ENCODE measurements around the gene BEAN1.
"Not testable (repeated sequence)": the region's sequence is repeated elsewhere in the genome, so short reads cannot be mapped to it uniquely, and the experiment has no call there.

The BEAN1 gene

DNA sequence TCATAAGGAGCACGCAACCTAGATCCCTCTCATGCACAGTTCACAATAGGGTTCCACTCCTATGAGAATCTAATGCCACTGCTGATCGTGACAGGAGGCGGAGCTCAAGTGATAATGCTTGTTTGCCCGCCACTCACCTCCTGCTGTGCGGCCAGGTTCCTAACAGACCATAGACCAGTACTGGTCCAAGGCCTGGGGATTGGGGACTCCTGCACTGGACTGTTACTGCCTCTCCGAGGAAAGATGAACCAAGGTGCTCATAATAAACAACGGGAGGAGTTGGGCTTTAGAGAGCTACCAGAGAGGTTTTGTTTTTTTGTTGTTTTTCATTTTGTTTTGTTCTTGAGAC, 64.6 kb downstream of the BEAN1 start:
- Histone ChIP-seq H3K4me1 (ENCODE audit: control insufficient read depth, insufficient read depth, low read length) (peaks cover 5% of the 10 kb centered on the region), H3K36me3 (ENCODE audit: control insufficient read depth, insufficient read depth, low read length) (no peaks in the 10 kb centered on the region), H3K4me3 (ENCODE audit: low read length) (no peak overlapping the region), H3K9ac (ENCODE audit: low read length) (no peak overlapping the region), H3K27me3 (ENCODE audit: control insufficient read depth, insufficient read depth, low read length) (no peaks in the 10 kb centered on the region), H3K27ac (ENCODE audit: low read depth, low read length) (no peak overlapping the region)

DNA sequence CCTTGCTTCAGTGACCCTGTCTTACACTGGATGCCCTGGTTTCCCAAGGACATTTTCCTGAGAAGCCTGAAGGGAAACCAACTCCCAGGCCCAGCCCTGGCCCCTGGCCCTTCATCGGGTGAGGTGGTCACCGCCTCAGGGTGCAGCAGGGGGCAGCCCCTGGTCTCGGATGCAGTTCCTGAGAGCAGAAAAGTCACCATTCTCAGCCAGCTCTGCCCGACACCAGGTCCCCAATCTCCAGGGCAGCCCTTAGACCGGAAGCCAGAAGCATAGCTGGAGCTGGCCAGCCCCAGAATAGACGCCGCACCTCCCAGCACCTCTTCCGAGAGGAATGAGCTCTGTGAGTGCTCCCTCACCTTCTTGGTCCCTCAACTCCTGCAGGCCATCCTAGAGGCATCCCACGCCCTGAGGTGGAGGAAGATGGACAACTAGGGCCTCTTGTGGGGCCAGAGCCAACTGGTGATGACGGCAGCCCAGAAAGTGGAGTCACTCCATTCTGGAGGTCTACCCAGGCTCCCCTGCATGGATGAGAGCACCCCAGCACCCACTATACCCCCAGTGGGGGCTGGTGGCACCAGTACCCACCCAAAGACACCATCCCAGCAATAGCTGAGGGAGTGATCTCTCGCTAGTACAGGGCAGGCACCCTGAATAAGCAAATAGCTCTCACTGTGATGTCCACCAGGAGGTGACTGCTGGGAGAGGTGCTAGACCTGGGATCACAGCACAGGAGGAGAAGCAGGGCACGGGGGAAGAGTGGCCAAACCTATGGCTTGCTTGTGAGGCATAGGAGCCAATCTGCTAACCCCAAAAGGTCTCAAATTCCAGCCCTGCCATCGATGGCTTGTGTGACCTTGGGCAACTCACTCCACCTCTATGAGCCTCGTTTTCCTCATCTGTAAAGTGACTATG, 66.7 kb downstream of the BEAN1 start:
- H3K27ac ChIP-seq (ENCODE audit: low read depth, low read length) = no peak overlapping the region
- no peaks in the 10 kb centered on the region for H3K4me1 ChIP-seq (ENCODE audit: control insufficient read depth, insufficient read depth, low read length)
- H3K9ac ChIP-seq (ENCODE audit: low read length) = no peak overlapping the region
- no peaks in the 10 kb centered on the region for H3K36me3 ChIP-seq (ENCODE audit: control insufficient read depth, insufficient read depth, low read length)
- no peak overlapping the region for H3K4me3 ChIP-seq (ENCODE audit: low read length)
- no peaks in the 10 kb centered on the region for H3K27me3 ChIP-seq (ENCODE audit: control insufficient read depth, insufficient read depth, low read length)

DNA sequence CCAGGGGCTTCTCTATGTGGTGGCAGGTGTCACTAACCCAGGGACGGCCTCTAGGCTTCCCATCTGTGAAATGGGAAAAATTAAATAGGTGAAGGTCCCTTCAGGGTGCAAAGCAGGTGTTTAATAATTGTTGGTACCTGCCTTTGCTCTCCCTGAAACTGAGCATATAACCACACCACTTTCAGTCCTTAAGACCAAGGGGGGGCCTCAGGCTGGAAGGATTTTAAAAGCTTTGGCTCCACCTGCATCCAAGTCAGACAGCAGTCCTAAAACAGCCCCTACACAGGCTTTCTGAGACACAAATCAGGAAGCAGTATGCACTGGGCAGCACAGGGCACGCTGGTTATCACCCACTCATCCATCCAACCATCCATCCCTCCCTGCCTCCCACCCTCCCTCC, 67.8 kb downstream of the BEAN1 start:
- no peak overlapping the region for H3K4me3 ChIP-seq (ENCODE audit: low read length)

DNA sequence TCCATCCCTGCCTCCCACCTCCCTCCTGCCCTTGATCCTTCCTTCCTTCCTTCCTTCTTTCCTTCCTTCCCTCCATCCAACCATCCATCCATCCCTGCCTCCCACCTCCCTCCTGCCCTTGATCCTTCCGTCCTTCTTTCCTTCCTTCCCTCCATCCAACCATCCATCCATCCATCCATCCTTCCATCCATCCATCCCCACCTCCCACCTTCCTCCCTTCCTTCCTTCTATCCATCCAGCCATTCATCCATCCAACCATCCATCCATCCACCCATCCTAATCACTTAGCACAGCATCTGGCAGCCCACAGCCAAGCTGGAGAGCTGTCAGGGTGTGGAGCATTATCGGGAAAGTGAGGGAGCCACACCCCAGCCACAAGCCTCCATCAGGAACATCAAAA, 68.3 kb downstream of the BEAN1 start:
- H3K9ac ChIP-seq (ENCODE audit: low read length) = no peak overlapping the region
- no peaks in the 10 kb centered on the region for H3K27me3 ChIP-seq (ENCODE audit: control insufficient read depth, insufficient read depth, low read length)
- H3K4me1 ChIP-seq (ENCODE audit: control insufficient read depth, insufficient read depth, low read length) = no peaks in the 10 kb centered on the region
- H3K27ac ChIP-seq (ENCODE audit: low read depth, low read length) = no peak overlapping the region
- no peaks in the 10 kb centered on the region for H3K36me3 ChIP-seq (ENCODE audit: control insufficient read depth, insufficient read depth, low read length)
- H3K4me3 ChIP-seq (ENCODE audit: low read length) = no peak overlapping the region

More for the DNA sequence above, 67.8 kb downstream of the BEAN1 start:
- no peaks in the 10 kb centered on the region for H3K36me3 ChIP-seq (ENCODE audit: control insufficient read depth, insufficient read depth, low read length)
- H3K9ac ChIP-seq (ENCODE audit: low read length) = no peak overlapping the region
- H3K27ac ChIP-seq (ENCODE audit: low read depth, low read length) = no peak overlapping the region
- no peaks in the 10 kb centered on the region for H3K4me1 ChIP-seq (ENCODE audit: control insufficient read depth, insufficient read depth, low read length)
- H3K27me3 ChIP-seq (ENCODE audit: control insufficient read depth, insufficient read depth, low read length) = no peaks in the 10 kb centered on the region

DNA sequence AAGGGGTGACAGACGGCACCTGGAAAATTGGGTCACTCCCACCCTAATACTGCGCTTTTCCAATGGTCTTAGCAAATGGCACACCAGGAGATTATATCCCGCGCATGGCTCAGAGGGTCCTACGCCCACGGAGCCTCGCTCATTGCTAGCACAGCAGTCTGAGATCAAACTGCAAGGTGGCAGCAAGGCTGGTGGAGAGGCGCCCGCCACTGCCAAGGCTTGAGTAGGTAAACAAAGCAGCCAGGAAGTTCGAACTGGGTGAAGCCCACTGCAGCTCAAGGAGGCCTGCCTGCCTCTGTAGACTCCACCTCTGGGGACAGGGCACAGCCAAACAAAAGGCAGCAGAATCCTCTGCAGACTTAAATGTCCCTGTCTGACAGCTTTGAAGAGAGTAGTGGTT, 69.1 kb downstream of the BEAN1 start:
- H3K27ac ChIP-seq (ENCODE audit: low read depth, low read length); H3K36me3 ChIP-seq (ENCODE audit: control insufficient read depth, insufficient read depth, low read length); H3K4me3 ChIP-seq (ENCODE audit: low read length): not testable (repeated sequence)

DNA sequence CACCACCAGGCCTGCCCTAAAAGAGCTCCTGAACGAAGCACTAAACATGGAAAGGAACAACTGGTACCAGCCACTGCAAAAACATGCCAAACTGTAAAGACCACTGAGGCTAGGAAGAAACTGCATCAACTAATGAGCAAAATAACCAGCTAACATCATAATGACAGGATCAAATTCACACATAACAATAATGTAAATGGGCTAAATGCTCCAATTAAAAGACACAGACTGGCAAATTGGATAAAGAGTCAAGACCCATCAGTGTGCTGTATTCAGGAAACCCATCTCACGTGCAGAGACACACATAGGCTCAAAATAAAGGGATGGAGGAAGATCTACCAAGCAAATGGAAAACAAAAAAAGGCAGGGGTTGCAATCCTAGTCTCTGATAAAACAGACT, 70.8 kb downstream of the BEAN1 start:
- H3K4me3 ChIP-seq (ENCODE audit: low read length); H3K27ac ChIP-seq (ENCODE audit: low read depth, low read length); H3K27me3 ChIP-seq (ENCODE audit: control insufficient read depth, insufficient read depth, low read length); H3K9ac ChIP-seq (ENCODE audit: low read length); H3K4me1 ChIP-seq (ENCODE audit: control insufficient read depth, insufficient read depth, low read length); H3K36me3 ChIP-seq (ENCODE audit: control insufficient read depth, insufficient read depth, low read length): not testable (repeated sequence)

More for the DNA sequence above, 69.1 kb downstream of the BEAN1 start:
- not testable (repeated sequence) for H3K27me3 ChIP-seq (ENCODE audit: control insufficient read depth, insufficient read depth, low read length); H3K4me1 ChIP-seq (ENCODE audit: control insufficient read depth, insufficient read depth, low read length); H3K9ac ChIP-seq (ENCODE audit: low read length)

DNA sequence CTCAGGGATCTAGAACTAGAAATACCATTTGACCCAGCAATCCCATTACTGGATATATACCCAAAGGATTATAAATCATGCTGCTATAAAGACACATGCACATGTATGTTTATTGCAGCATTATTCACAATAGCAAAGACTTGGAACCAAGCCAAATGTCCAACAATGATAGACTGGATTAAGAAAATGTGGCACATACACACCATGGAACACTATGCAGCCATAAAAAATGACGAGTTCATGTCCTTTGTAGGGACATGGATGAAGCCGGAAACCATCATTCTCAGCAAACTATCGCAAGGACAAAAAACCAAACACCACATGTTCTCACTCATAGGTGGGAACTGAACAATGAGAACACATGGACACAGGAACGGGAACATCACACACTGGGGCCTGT, 74.5 kb downstream of the BEAN1 start:
- not testable (repeated sequence) for H3K4me3 ChIP-seq (ENCODE audit: low read length); H3K4me1 ChIP-seq (ENCODE audit: control insufficient read depth, insufficient read depth, low read length); H3K27ac ChIP-seq (ENCODE audit: low read depth, low read length); H3K9ac ChIP-seq (ENCODE audit: low read length); H3K36me3 ChIP-seq (ENCODE audit: control insufficient read depth, insufficient read depth, low read length); H3K27me3 ChIP-seq (ENCODE audit: control insufficient read depth, insufficient read depth, low read length)

DNA sequence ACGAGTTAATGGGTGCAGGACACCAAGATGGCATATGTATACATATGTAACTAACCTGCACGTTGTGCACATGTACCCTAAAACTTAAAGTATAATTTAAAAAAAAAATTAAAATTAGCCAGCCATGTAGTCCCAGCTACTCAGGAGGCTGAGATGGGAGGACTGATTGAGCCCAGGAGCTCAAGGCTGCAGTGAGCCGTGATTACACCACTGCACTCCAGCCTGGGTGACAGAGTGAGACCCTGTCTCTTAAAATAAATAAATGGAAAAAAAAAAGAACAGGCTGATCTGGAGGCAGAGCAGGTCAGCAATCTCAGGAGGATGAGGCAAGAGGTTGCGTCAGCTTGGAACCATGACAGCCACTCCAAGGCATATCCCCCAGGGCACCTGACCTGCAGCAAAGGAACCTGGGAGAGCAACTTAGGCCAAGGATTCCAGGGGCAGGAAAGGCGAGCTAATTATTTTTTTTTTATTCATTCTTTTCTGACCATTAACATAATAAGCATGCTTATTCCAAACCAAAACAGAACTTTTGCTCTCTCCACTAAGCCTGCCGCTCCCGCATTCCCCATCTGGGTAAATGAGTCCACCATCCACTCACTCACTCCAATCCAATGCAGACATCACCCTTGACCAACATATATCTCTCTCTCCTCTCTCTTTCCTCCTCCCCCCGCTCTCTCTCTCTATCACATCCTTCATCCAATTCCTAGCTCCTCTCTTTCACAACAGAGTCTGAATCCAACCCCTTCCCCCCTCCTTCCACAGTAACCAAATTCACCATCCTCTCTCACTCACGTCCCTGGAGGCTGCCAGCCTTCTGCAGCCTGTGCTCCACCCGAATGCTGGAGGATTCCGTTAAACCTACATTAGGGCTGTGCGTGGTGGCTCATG, 75.2 kb downstream of the BEAN1 start:
- no peaks in the 10 kb centered on the region for H3K4me1 ChIP-seq (ENCODE audit: control insufficient read depth, insufficient read depth, low read length)
- no peak overlapping the region for H3K4me3 ChIP-seq (ENCODE audit: low read length)
- H3K9ac ChIP-seq (ENCODE audit: low read length) = no peak overlapping the region
- no peaks in the 10 kb centered on the region for H3K36me3 ChIP-seq (ENCODE audit: control insufficient read depth, insufficient read depth, low read length)
- no peak overlapping the region for H3K27ac ChIP-seq (ENCODE audit: low read depth, low read length)
- H3K27me3 ChIP-seq (ENCODE audit: control insufficient read depth, insufficient read depth, low read length) = no peaks in the 10 kb centered on the region

DNA sequence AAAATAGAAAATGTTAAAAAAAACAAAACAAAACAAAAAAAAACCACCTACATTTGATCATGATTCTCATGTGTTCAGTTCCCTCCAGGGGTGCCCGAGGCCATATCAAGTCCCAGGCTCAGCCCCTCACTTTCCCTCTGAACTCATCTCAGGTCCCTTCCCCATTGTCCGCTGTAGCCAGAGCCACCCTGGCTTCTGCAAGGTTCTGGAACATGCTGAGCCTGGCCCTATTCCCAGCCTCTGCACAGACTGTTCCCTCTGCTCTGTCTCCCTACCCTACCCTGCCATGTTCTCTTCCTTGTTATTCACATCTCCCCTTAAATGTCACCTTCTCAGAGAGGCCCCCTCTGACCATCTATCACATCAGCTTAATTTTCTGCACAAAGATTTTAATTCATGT, 75.9 kb downstream of the BEAN1 start:
- no peak overlapping the region for H3K4me3 ChIP-seq (ENCODE audit: low read length)
- no peaks in the 10 kb centered on the region for H3K4me1 ChIP-seq (ENCODE audit: control insufficient read depth, insufficient read depth, low read length)
- no peaks in the 10 kb centered on the region for H3K27me3 ChIP-seq (ENCODE audit: control insufficient read depth, insufficient read depth, low read length)
- no peaks in the 10 kb centered on the region for H3K36me3 ChIP-seq (ENCODE audit: control insufficient read depth, insufficient read depth, low read length)
- no peak overlapping the region for H3K27ac ChIP-seq (ENCODE audit: low read depth, low read length)
- no peak overlapping the region for H3K9ac ChIP-seq (ENCODE audit: low read length)

DNA sequence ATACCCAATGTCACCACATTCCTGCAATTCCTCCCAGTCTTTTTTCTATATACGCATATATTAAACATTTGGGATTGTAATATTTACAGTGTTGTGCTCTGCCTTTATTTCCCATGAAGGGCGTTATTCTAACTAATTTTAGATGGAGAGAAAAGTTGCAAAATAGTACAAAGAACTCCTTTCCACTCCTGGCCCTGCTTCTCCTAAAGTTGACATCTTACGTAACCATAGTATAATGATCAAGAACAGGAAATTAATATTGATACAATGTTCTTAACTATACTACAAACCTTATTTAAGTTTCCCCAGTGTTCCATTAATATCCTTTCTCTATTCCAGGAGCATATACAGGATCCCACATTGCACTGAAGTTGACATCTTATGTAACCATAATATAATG, 76.5 kb downstream of the BEAN1 start:
- Histone ChIP-seq H3K4me3 (ENCODE audit: low read length) (no peak overlapping the region), H3K27ac (ENCODE audit: low read depth, low read length) (no peak overlapping the region), H3K27me3 (ENCODE audit: control insufficient read depth, insufficient read depth, low read length) (no peaks in the 10 kb centered on the region)

DNA sequence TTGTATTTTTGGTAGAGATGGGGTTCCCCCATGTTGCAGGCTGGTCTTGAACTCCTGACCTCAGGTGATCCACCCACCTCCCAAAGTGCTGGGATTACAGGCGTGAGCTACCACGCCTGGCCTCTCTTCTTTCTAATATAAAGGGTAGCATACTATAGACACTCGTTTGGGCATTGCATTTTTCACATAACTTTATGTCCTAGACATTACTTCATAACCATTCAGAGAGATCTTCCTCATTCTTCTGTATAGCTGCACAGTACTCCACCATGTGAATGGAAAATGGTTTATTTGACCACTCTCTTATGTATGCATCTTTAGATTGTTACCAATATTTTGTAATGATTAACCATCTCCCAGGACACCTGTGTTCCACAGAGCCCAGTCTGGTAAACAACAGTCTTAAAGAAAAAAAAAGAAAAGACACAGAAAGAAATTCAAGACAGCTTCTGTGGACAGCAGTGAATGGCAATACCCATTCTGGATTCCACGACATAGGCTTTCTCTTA, 80.7 kb downstream of the BEAN1 start:
- no peaks in the 10 kb centered on the region for H3K36me3 ChIP-seq (ENCODE audit: control insufficient read depth, insufficient read depth, low read length)
- H3K4me1 ChIP-seq (ENCODE audit: control insufficient read depth, insufficient read depth, low read length) = peaks cover 7% of the 10 kb centered on the region
- no peak overlapping the region for H3K9ac ChIP-seq (ENCODE audit: low read length)
- H3K4me3 ChIP-seq (ENCODE audit: low read length) = no peak overlapping the region
- no peaks in the 10 kb centered on the region for H3K27me3 ChIP-seq (ENCODE audit: control insufficient read depth, insufficient read depth, low read length)
- H3K27ac ChIP-seq (ENCODE audit: low read depth, low read length) = no peak overlapping the region

More for the DNA sequence above, 76.5 kb downstream of the BEAN1 start:
- Histone ChIP-seq H3K9ac (ENCODE audit: low read length) (no peak overlapping the region), H3K36me3 (ENCODE audit: control insufficient read depth, insufficient read depth, low read length) (no peaks in the 10 kb centered on the region), H3K4me1 (ENCODE audit: control insufficient read depth, insufficient read depth, low read length) (no peaks in the 10 kb centered on the region)

DNA sequence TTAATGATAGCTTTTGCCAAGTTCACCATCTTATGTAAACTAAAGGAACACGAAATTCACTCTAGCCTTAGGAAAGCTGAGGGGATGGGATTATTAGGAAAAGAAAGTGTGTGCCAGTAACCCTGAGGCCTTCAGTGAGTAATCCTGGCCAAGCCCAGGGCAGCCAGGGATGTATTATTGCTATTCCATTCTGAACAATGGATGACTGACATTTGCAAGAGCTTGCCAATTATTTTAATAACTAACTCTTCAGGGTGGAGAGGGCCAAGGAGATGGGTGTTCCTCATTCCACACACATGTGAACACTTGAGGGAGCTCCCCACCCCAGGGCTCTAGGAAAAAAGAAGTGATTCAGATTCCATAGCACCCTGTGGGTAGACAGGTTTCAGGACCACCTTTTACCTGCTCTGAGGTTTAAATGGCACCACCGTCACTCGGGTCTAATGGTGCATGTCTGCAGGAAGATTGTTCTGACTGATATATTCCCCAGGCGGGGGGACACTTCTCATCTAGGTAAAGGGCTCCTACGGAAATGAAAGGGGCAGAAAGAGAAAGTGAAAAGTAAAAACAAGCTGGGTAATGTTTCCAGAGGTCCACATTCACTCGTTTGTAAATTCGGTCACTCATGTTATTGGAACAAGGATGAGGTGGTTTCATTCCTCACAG, 81.3 kb downstream of the BEAN1 start:
- no peak overlapping the region for H3K9ac ChIP-seq (ENCODE audit: low read length)
- peaks cover 7% of the 10 kb centered on the region for H3K4me1 ChIP-seq (ENCODE audit: control insufficient read depth, insufficient read depth, low read length)
- H3K4me3 ChIP-seq (ENCODE audit: low read length) = no peak overlapping the region
- H3K27ac ChIP-seq (ENCODE audit: low read depth, low read length) = no peak overlapping the region
- no peaks in the 10 kb centered on the region for H3K27me3 ChIP-seq (ENCODE audit: control insufficient read depth, insufficient read depth, low read length)
- no peaks in the 10 kb centered on the region for H3K36me3 ChIP-seq (ENCODE audit: control insufficient read depth, insufficient read depth, low read length)
